Neural progenitor cell (in vitro differentiated cells): ENCODE measurements around the gene BAIAP2. TPM values are rescaled to one million over a fixed set of nuclear protein-coding genes. Genes with fewer than 3 reads are reported as not detected.
A peak's percentile ranks its signal among the peaks of the same experiment; 100 is the strongest.

ENCODE experiments used
- DNase-seq: peaks from one replicate; pipeline ENCODE4 v3.0.0-alpha.2; 2016; ENCODE audit warnings: low spot score
- H2AFZ ChIP-seq: fragments of 200-600 bp; sonication (generic); replicated peaks from 2 replicates; pipeline ENCODE4 v1.6.1; 2016; ENCODE audit warnings: antibody characterized with exemption
- H3F3A ChIP-seq: fragments of 200-600 bp; sonication (generic); 2 replicates; pipeline ENCODE4 v1.6.1; 2016; ENCODE audit warnings: antibody characterized with exemption, low read depth
- H3K27ac ChIP-seq: fragments of 200-600 bp; sonication (generic); 2 replicates; pipeline ENCODE4 v1.5.1; 2016; ENCODE audit warnings: mild to moderate bottlenecking
- H3K27me3 ChIP-seq: fragments of 200-600 bp; sonication (generic); 2 replicates; pipeline ENCODE4 v1.6.1; 2016; ENCODE audit warnings: mild to moderate bottlenecking, moderate library complexity
- H3K36me3 ChIP-seq: fragments of 200-600 bp; sonication (generic); 2 replicates; pipeline ENCODE4 v1.5.1; 2016
- H3K4me1 ChIP-seq: fragments of 200-600 bp; sonication (generic); 2 replicates; pipeline ENCODE4 v1.6.1; 2016; ENCODE audit warnings: mixed run types
- H3K4me2 ChIP-seq: fragments of 200-600 bp; sonication (generic); 2 replicates; pipeline ENCODE4 v1.6.1; 2016
- H3K4me3 ChIP-seq: fragments of 200-600 bp; sonication (generic); 2 replicates; pipeline ENCODE4 v1.5.1; 2016
- H3K79me2 ChIP-seq: fragments of 200-600 bp; sonication (generic); 2 replicates; pipeline ENCODE4 v1.6.1; 2016; ENCODE audit warnings: low read depth
- H3K9ac ChIP-seq: fragments of 200-600 bp; sonication (generic); 2 replicates; pipeline ENCODE4 v1.6.1; 2016
- H3K9me3 ChIP-seq: fragments of 200-600 bp; sonication (generic); 2 replicates; pipeline ENCODE4 v1.5.1; 2016; ENCODE audit warnings: low read depth
- H4K20me1 ChIP-seq: fragments of 200-600 bp; sonication (generic); 2 replicates; pipeline ENCODE4 v1.6.1; 2016; ENCODE audit warnings: low read depth
- H3K27ac Mint-ChIP-seq: 3 replicates; pipeline ENCODE4 v1.8.0; 2021; ENCODE audit warnings: mixed read lengths
- H3K27me3 Mint-ChIP-seq: 2 replicates; pipeline ENCODE4 v1.8.0; 2022; ENCODE audit warnings: low read depth, mild to moderate bottlenecking, inconsistent platforms, moderate library complexity, mixed read lengths; ENCODE audit not compliant: insufficient read depth
- H3K36me3 Mint-ChIP-seq: 3 replicates; pipeline ENCODE4 v1.8.0; 2021; ENCODE audit warnings: mixed read lengths
- H3K4me1 Mint-ChIP-seq: 3 replicates; pipeline ENCODE4 v1.8.0; 2021; ENCODE audit warnings: mixed read lengths
- H3K4me3 Mint-ChIP-seq: 3 replicates; pipeline ENCODE4 v1.8.0; 2021; ENCODE audit warnings: mild to moderate bottlenecking, moderate library complexity, mixed read lengths
- H3K9me3 Mint-ChIP-seq: 3 replicates; pipeline ENCODE4 v1.8.0; 2020; ENCODE audit warnings: mixed read lengths
- CTCF ChIP-seq: fragments of 200-600 bp; sonication (generic); IDR thresholded peaks from 2 replicates; pipeline ENCODE4 v1.5.1; 2017; ENCODE audit warnings: antibody characterized with exemption, mild to moderate bottlenecking
- EZH2 ChIP-seq: fragments of 200-600 bp; sonication (generic); IDR thresholded peaks from 2 replicates; pipeline ENCODE4 v1.6.1; 2017; ENCODE audit warnings: antibody characterized with exemption, mild to moderate bottlenecking, moderate library complexity
- EZH2phosphoT487 ChIP-seq: fragments of 200-600 bp; sonication (generic); IDR thresholded peaks from 2 replicates; pipeline ENCODE4 v1.6.1; 2017; ENCODE audit warnings: antibody characterized with exemption
- total RNA-seq: library from RNA; depleted of rRNA; stranded (reverse); fragments of >200 nt; gene quantifications from 2 replicates; pipeline ENCODE4 v1.2.3, GENCODE V29; 2015; ENCODE audit warnings: low replicate concordance

The BAIAP2 gene
- total RNA-seq, 1 donor from 2014 or later, result 15.6 TPM

- no peak overlapping the region for H3K4me3 Mint-ChIP-seq
- no peaks in the 10 kb centered on the region for H3K9me3 Mint-ChIP-seq
- Histone ChIP-seq H3K27ac (no peak overlapping the region), H3K4me3 (no peak overlapping the region), H4K20me1 (no peaks in the 10 kb centered on the region), H3F3A (peaks cover 12% of the 10 kb centered on the region), H2AFZ (no peak overlapping the region), H3K9ac (no peak overlapping the region), H3K4me2 (no peak overlapping the region), H3K27me3 (peaks cover 9% of the 10 kb centered on the region), H3K79me2 (no peaks in the 10 kb centered on the region), H3K4me1 (peaks cover 13% of the 10 kb centered on the region), H3K9me3 (no peaks in the 10 kb centered on the region), H3K36me3 (no peaks in the 10 kb centered on the region)
- no peak for DNase-seq
- no peak overlapping the region for H3K27ac Mint-ChIP-seq
- H3K36me3 Mint-ChIP-seq, result no peaks in the 10 kb centered on the region
- TF ChIP-seq EZH2phosphoT487 (no peak), CTCF (no peak), EZH2 (no peak)
- H3K4me1 Mint-ChIP-seq, result peaks cover 10% of the 10 kb centered on the region
- no peaks in the 10 kb centered on the region for H3K27me3 Mint-ChIP-seq
Observed at GRCh38 chr17:81162491-81162890, 127.5 kb downstream of the BAIAP2 start.

- Histone ChIP-seq H3K4me2 (no peak overlapping the region), H3K36me3 (no peaks in the 10 kb centered on the region), H3K9me3 (no peaks in the 10 kb centered on the region), H3K4me1 (peaks cover 13% of the 10 kb centered on the region), H3K4me3 (no peak overlapping the region), H3K27ac (no peak overlapping the region), H3F3A (peaks cover 12% of the 10 kb centered on the region), H3K9ac (no peak overlapping the region), H4K20me1 (no peaks in the 10 kb centered on the region), H3K27me3 (peaks cover 9% of the 10 kb centered on the region), H3K79me2 (no peaks in the 10 kb centered on the region), H2AFZ (no peak overlapping the region)
- H3K36me3 Mint-ChIP-seq, result no peaks in the 10 kb centered on the region
- no peaks in the 10 kb centered on the region for H3K27me3 Mint-ChIP-seq
- H3K9me3 Mint-ChIP-seq, result no peaks in the 10 kb centered on the region
- TF ChIP-seq CTCF (no peak), EZH2phosphoT487 (no peak), EZH2 (no peak)
- H3K4me3 Mint-ChIP-seq, result no peak overlapping the region
- no peak for DNase-seq
- peak overlapping the region; percentile 72 for H3K27ac Mint-ChIP-seq
- H3K4me1 Mint-ChIP-seq, result peaks cover 10% of the 10 kb centered on the region
Observed at GRCh38 chr17:81163051-81163695, 128.2 kb downstream of the BAIAP2 start.

GRCh38 chr17:81163703-81164370 is 128.9 kb downstream of the BAIAP2 start:
- Histone ChIP-seq H4K20me1 (no peaks in the 10 kb centered on the region), H2AFZ (no peak overlapping the region), H3K36me3 (no peaks in the 10 kb centered on the region), H3F3A (peaks cover 12% of the 10 kb centered on the region), H3K27ac (no peak overlapping the region), H3K79me2 (no peaks in the 10 kb centered on the region), H3K27me3 (peaks cover 9% of the 10 kb centered on the region), H3K9ac (no peak overlapping the region), H3K4me2 (no peak overlapping the region), H3K9me3 (no peaks in the 10 kb centered on the region), H3K4me1 (peaks cover 13% of the 10 kb centered on the region), H3K4me3 (no peak overlapping the region)
- DNase-seq, result no peak
- peak overlapping the region; percentile 33 for H3K27ac Mint-ChIP-seq
- no peaks in the 10 kb centered on the region for H3K9me3 Mint-ChIP-seq
- no peaks in the 10 kb centered on the region for H3K36me3 Mint-ChIP-seq
- H3K27me3 Mint-ChIP-seq, result no peaks in the 10 kb centered on the region
- no peak for TF ChIP-seq CTCF
- TF ChIP-seq EZH2, result no peak
- TF ChIP-seq EZH2phosphoT487, result no peak
- H3K4me3 Mint-ChIP-seq, result peak overlapping the region; percentile 64
- peaks cover 10% of the 10 kb centered on the region for H3K4me1 Mint-ChIP-seq
